HG02610 (cell line): Measurements from ENCODE around the gene HADH.
A peak's percentile ranks its signal among the peaks of the same experiment; 100 is the strongest.
"Not testable (repeated sequence)": the region's sequence is repeated elsewhere in the genome, so short reads cannot be mapped to it uniquely, and the experiment has no call there.

ENCODE experiments used
- ATAC-seq: cut with Tn5 transposase; IDR thresholded peaks from one replicate; pipeline ENCODE4 v1.9.1; 2021; ENCODE audit warnings: mild to moderate bottlenecking, moderate library complexity; ENCODE audit not compliant: unreplicated experiment

Gene HADH

DNA sequence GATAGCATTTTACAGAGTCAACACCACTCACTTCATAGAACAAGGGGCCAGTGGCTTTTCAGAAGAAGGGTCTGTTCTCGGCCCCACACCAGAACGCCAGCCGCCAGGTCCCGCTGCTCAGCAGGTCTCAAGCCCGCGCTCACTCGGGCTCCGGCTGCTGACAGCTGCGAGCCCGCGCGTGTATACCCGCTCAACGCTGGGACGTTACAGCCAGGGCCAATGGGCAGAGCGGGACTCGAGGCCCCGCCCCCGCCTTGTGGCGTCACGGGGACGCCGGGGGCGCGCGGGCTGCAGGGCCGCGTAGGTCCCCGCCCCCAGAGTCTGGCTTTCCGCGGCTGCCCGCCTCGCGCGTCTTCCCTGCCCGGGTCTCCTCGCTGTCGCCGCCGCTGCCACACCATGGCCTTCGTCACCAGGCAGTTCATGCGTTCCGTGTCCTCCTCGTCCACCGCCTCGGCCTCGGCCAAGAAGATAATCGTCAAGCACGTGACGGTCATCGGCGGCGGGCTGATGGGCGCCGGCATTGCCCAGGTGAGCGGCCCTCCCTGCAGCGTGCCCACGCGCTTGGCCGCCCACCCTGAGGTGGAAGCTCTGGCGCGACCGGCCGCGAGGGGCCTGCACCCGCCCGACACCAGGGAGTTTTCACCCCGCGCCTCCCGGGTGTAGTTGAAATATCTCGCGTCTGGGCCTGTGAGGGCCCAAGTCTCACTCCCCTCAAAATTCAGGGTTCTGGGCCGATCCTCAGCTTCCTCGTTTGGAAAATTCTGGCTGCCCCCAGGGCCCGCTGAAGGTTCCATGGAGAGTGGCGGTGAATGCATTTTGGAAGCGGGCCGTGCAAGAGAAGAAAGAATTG is at the start of gene HADH:
Gene HADH, plus strand, starts transcription at position 353 of the 850 bp plus-strand sequence. Its CDS starts 44 bp downstream, at position 397.
- peak; percentile 97 for ATAC-seq

DNA sequence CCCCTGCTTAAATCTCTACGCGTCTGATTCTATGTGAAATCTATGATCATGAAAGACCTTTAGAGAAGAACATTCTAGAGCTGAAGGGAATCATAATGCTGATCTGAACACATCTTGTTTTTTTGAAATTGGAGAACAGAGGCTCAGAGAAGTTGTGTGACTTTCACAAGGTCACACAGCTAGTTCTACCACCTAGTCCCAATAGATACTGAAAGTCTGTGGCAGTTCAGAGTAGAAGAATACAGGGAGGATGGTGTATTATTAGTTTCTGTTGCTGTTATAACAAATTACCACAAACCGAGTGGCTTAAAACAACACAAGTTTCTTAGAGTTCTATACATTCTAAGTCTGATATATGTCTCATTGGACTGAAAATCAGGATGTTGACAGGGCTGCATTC is 43.9 kb upstream of the HADH start:
- no peak for ATAC-seq

DNA sequence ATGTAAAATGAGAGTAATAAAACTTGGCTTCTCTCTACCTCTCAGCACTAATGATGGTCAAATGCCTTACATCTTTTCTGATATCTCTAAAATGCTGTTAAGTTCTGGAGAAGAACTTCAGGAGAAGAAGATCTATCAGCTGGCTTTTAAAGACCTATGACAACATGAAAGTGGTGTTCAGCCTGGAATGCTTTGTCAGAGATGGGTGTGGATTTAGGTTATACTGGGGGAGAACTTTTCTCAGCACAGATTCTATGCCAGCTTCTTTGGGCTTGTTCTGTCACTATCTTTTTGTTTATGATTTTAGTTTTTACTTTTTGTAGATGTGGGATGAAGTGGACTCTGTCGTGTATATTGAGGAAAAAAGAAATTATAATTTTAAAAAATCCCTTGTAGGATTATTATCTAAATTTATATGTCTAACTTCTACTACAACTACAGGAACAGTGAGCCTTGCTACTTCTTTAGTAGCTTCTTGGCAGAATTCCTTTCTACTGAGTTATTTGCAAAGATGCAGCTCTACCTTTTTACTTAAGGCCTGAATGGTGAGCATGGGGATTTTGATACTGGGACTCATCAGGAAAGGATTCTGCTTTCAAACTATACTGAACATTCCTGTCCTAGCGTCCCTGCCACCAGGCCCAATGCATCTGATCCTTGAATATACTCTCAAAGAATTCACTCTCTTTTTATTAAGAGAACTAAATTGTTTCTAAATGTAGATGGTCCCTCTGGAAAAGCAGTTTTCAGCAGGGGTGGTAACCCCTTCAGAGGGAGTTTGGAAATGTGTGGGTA is 38.7 kb upstream of the HADH start:
- ATAC-seq = no peak

DNA sequence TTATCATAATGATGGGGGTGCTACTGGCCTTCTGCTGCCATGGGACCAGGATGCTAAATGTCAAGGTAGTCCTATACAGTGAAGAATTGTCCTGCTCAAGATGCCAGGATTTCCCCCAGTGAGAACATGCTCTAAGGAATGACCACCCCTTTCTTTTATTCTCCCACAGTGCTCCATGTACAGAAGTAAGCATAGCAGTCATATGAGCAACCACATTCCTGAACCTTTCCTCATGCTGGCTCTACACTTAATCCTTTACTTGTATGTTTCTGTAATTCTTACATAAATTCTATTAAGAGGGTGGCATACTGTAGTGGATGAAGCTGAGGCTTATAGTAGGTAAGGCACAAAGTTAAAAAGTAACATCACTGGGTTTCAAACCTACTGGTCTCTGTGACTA is 38.1 kb upstream of the HADH start:
- ATAC-seq = no peak

DNA sequence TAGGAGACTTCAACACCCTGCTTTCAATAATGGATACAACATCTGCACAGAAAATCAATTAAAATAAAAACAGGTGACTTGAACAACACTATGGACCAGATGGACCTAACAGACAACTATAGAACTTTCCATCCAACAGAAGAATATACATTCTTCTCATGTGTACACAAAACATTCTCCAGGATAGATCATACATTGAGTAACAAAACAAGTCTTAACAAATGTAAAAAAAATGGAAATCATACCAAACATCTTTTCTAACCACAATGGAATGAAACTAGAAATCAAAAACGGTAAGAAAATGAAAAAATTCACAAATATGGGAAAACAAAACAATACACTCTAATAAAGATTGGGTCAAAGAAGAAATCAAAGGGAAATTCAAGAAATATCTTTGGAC is 33.7 kb upstream of the HADH start:
- no peak for ATAC-seq

- ATAC-seq = no peak
These were observed 22.8 kb upstream of the HADH start for GRCh38 chr4:107966903-107967302.

DNA sequence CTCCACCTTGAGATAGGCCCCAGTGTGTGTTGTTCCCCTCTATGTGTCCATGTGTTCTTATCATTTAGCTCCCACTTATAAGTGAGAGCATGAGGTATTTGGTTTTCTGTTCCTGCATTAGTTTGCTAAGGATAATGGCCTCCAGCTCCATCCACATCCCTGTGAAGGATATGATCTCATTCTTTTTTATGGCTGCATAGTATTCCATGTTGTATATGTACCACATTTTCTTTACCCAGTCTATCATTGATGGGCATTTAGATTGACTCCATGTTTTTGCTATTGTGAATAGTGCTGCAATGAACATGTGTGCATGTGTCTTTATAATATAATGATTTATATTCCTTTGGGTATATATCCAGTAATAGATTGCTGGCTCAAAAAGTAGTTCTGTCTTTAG is 22.2 kb upstream of the HADH start:
- ATAC-seq = not testable (repeated sequence)

DNA sequence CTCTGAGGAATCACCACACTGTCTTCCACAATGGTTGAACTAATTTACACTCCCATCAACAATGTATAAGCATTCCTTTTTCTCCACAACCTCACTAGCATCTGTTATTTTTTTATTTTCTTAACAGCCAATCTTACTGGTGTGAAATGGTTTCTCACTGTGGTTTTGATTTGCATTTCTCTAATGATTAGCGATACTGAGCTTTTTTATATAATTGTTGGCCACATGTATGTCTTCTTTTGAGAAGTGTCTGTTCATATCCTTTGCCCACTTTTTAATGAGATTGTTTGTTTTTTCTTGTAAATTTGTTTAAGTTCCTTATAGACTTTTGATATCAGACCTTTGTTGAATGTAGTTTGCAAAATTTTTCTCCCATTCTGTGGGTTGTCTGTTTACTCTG is 21.8 kb upstream of the HADH start:
- ATAC-seq = not testable (repeated sequence)

- ATAC-seq = no peak
These were observed 19.5 kb upstream of the HADH start for GRCh38 chr4:107970063-107970798.

GRCh38 chr4:107972605-107973004 is 17.1 kb upstream of the HADH start:
- no peak for ATAC-seq

DNA sequence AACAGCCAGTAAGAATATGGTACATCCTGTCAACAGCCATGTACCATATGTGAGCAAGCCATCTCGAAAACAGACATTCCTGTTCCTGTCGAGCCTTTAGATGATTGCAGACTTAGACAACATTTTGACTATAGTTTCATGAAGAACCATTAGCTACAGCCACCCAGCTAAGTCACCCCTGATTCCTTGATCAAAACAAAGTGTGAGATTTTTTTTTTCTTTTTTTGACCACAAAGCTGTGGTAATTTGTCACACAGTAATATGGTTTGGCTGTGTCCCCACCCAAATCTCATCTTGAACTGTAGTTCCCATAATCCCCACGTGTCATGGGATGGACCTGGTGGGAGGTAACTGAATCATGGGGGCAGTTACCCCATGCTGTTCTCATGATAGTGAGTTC is 15.2 kb upstream of the HADH start:
- ATAC-seq = no peak

DNA sequence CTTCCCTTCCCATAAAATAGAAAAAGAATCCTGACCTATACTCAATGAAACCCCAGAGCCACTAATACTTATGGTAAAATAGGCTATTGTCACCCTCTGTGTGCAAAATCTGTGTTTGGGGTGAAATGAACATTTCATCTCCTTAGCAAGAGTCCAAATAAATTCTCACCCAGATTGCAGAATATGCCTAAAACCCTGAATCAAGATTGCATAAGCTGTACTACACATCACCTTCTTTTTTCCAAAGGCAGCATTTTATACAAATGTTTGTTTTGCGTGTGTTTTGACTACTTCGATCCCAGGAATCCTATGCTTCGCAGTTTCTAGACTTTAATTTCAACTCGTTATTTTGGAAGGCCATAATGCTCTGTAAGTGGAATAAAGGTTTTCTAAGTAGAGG is 12.2 kb upstream of the HADH start:
- no peak for ATAC-seq

DNA sequence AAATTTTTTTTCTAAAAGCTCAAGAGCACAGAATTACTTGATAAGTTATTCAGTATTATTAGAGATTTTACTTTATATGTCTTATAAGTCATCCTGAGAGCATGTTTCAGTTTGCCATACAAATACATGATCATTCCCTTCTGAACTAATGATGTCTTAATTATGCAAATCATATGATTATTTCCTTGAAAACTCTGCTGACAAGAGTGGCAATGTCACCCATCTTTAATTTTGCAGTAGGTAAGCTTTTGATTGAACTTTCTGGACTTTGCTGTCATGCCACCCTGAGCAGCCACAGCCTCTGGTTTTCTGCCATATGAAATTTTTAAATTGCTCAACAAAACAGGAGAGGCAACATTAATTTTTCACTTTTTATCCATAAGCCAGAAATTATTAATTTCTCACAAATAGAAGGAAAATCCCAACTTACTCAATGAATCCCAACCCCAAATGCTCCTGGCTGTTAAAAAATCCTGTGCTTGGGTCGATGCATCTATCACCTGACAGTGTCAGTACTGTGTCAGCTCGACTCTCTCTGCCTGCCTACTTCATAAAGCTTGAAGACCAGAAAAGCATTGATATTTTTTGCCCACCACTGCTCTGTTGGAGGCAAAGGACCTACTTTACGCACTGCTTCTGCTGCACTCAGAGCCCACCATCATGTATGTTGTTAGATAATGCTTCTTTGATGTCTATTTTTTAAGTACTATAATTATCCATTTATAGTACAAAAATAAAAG is 11.6 kb upstream of the HADH start:
- no peak for ATAC-seq

DNA sequence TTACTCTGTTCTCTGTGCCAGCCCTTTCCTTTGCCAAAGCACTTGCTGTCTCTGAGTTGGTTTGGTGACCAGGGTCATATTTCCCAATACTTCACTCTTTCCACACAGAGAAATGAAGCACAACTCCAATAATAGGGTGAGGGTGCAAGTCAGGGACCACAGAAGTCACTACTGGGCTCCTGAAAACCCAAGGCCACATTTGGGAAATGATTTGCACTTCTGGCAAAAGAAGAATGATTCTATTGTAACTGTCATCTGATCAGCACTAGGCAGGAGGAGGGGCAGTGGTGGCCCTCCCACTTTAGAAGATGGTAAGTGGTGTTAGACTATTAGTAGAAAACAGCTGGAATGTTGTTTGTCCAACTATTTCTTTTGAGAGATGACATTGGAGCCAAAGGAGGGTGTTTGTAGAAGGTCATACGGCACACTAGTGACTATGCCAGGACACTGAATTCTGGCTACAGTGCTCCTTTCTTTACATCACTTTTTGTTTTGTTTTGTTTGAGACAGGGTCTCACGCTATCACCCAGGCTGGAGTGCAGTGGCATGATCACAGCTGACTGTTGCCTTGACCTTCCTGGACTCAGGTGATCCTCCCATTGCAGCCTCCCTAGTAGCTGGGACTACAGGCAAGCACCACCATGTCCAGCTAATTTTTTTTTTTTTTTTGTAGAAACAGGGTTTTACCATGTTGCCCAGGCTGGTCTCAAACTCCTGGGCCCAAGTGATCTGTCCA is 10.8 kb upstream of the HADH start:
- ATAC-seq = no peak

DNA sequence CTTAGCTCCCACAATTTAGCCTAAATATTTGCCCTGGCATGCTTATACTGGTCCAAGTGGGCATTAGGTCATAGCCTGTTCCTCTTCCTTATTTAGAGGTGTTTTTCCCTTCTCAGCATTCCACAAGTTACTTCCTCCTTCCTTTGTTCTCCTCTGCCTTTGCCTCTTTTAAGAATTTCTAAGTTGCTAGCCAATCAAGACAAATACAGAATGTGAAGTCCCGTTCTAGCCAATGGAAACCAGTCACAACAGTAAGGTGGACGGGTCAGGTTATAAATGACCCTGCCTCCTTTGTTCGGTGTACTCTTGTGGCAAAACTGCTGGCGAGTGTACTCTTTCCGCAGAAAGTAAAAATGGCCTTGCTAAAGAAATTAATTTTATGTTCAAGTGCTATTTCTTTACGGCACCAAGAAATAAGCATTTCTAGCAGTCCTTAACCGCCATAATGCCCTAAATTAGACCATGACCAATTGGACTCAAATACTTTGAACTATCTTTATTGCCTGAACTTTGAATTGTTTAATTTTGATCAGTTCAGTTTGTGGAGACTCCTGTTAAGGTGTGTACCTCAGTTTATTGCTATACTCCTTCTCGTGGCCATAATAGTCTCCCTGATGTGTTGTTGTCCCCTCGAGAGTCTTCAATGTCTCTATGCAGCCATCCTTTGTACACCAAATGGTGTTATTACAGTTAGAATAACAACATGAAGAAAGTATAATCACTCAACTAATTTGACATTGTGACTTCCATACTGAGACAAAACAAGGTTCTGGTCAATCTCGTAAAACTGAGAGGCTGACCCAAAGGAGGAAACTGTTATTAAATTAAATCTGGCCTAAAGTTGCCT is 1.6 kb upstream of the HADH start:
- no peak for ATAC-seq

GRCh38 chr4:107988763-107989035 is 990 bp upstream of the HADH start:
- no peak for ATAC-seq

- ATAC-seq = no peak
These were observed 540 bp upstream of the HADH start for GRCh38 chr4:107989162-107989536.

DNA sequence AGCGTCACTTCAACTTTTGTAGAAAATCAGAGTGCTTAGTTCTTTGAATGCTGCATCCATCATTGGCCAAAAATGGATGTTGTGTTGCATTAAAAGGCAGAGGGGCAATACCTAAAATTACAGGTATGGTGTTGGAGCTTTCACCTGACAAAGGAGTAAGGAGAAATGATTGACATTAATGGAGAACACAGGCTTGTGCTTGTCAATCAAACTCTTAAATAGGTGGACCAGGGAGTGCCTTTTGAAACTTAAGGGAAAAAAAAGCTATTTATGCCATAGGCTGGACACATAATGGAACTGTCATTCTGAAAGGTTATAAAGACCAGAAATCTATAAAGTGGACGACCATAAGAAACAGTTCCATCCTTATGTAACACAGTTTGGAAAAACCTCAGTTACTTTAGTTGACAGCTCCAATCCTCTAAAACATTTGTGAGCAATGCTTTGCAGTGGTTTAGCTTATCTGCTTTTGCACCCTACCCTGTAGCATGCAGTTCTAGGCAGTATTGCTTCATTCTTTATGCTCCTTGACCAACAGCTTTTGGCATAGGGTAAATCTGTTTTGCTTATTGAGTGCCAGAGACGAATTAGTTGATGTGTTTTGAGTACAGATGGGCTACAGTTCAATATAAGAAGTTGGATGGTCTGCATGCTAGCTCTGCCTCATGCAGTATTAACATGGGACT is 2.4 kb downstream of the HADH start:
- no peak for ATAC-seq

DNA sequence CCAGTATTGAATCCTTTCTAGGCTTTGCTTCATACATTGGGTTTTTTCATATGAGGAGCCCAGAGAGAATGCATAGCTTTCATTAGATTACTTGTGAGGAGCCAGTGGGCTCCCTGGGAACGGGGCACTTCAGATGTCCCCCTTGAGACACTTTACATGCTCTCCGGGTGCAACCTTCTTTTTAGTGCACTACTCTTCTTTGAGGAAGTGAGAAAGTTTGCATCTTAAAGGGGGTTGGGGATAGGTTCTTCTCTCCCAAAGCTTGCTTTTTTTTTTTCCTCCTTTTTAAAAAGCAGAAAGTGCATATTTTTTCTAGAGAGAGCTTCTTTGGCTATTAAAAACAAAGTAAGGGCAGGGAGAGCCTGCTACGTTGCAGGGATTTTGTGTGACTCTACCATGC is 4.3 kb downstream of the HADH start:
- ATAC-seq = peak; percentile 38
